ENCODE measurements around the gene ATP2A3.

- TF ChIP-seq CTCF (IDR thresholded peaks at IDR 0.05) (no peak), POLR2A (IDR thresholded peaks at IDR 0.05) (no peak)
Measured at GRCh38 chr17:3914312-3914670, 49.9 kb downstream of the ATP2A3 start.
